ENCODE measurements around the gene EHD1. TPM values are rescaled to one million over a fixed set of nuclear protein-coding genes. Genes with fewer than 3 reads are reported as not detected.
A peak's percentile ranks its signal among the peaks of the same experiment; 100 is the strongest.

EHD1 gene
- total RNA-seq, 1 donor from 2014 or later = 47.4 TPM

GRCh38 chr11:64893194-64894069, 15.0 kb upstream of the EHD1 start:
- peak; percentile 7 for ATAC-seq (ENCODE audit: poor library complexity)
- intact Hi-C loops (cut with DNase I) = loop anchor here (1.0 kb wide), 1 partner anchor 46 kb away; no protein-coding TSS in a partner anchor
- no peak for DNase-seq

- DNase-seq = no peak
- no peak for ATAC-seq (ENCODE audit: poor library complexity)
- intact Hi-C loops (cut with DNase I) = no loop called here
Observed at GRCh38 chr11:64892838-64893193, 14.4 kb upstream of the EHD1 start.

GRCh38 chr11:64892411-64892831, 14.0 kb upstream of the EHD1 start:
- intact Hi-C loops (cut with DNase I) = no loop called here
- ATAC-seq (ENCODE audit: poor library complexity) (no peak), DNase-seq (no peak)

- intact Hi-C loops (cut with DNase I) = no loop called here
- ATAC-seq (ENCODE audit: poor library complexity) (no peak), DNase-seq (no peak)
Observed at GRCh38 chr11:64891880-64892279, 13.5 kb upstream of the EHD1 start.

GRCh38 chr11:64891215-64891848, 12.9 kb upstream of the EHD1 start:
- intact Hi-C loops (cut with DNase I) = no loop called here
- no peak for DNase-seq
- no peak for ATAC-seq (ENCODE audit: poor library complexity)

- intact Hi-C loops (cut with DNase I) = no loop called here
- ATAC-seq (ENCODE audit: poor library complexity) (no peak), DNase-seq (no peak)
Observed at GRCh38 chr11:64890522-64890939, 12.1 kb upstream of the EHD1 start.

- DNase-seq (no peak), ATAC-seq (ENCODE audit: poor library complexity) (no peak)
- intact Hi-C loops (cut with DNase I) = no loop called here
Observed at GRCh38 chr11:64888729-64889511, 10.5 kb upstream of the EHD1 start.

GRCh38 chr11:64888406-64888728, 9.9 kb upstream of the EHD1 start:
- no peak for DNase-seq
- intact Hi-C loops (cut with DNase I) = no loop called here
- ATAC-seq (ENCODE audit: poor library complexity) = no peak

GRCh38 chr11:64887757-64888405, 9.5 kb upstream of the EHD1 start:
- intact Hi-C loops (cut with DNase I) = no loop called here
- DNase-seq = peak; percentile 91

GRCh38 chr11:64887234-64887756, 8.9 kb upstream of the EHD1 start:
- DNase-seq (no peak), ATAC-seq (ENCODE audit: poor library complexity) (no peak)
- intact Hi-C loops (cut with DNase I) = no loop called here

More at GRCh38 chr11:64887757-64888405, 9.5 kb upstream of the EHD1 start:
- ATAC-seq (ENCODE audit: poor library complexity) = peak; percentile 94

- ATAC-seq (ENCODE audit: poor library complexity) (no peak), DNase-seq (no peak)
- intact Hi-C loops (cut with DNase I) = no loop called here
Observed at GRCh38 chr11:64885367-64886286, 7.2 kb upstream of the EHD1 start.

- ATAC-seq (ENCODE audit: poor library complexity) (no peak), DNase-seq (no peak)
- intact Hi-C loops (cut with DNase I) = no loop called here
Observed at GRCh38 chr11:64884019-64884418, 5.6 kb upstream of the EHD1 start.

- intact Hi-C loops (cut with DNase I) = no loop called here
- DNase-seq = no peak
- no peak for ATAC-seq (ENCODE audit: poor library complexity)
Observed at GRCh38 chr11:64883575-64883974, 5.2 kb upstream of the EHD1 start.

- intact Hi-C loops (cut with DNase I) = no loop called here
- no peak for ATAC-seq (ENCODE audit: poor library complexity)
- no peak for DNase-seq
Observed at GRCh38 chr11:64882243-64882642, 3.8 kb upstream of the EHD1 start.

- no peak for ATAC-seq (ENCODE audit: poor library complexity)
- intact Hi-C loops (cut with DNase I) = no loop called here
- DNase-seq = no peak
Observed at GRCh38 chr11:64881476-64881875, 3.1 kb upstream of the EHD1 start.

- intact Hi-C loops (cut with DNase I) = no loop called here
- no peak for ATAC-seq (ENCODE audit: poor library complexity)
- DNase-seq = no peak
Observed at GRCh38 chr11:64880240-64881001, 2.0 kb upstream of the EHD1 start.

- no peak for DNase-seq
- intact Hi-C loops (cut with DNase I) = no loop called here
- ATAC-seq (ENCODE audit: poor library complexity) = peak; percentile 4
Observed at GRCh38 chr11:64879244-64879900, 951 bp upstream of the EHD1 start.
